ENCODE measurements around the gene GRID1.
A peak's percentile ranks its signal among the peaks of the same experiment; 100 is the strongest.

GRID1 gene

DNA sequence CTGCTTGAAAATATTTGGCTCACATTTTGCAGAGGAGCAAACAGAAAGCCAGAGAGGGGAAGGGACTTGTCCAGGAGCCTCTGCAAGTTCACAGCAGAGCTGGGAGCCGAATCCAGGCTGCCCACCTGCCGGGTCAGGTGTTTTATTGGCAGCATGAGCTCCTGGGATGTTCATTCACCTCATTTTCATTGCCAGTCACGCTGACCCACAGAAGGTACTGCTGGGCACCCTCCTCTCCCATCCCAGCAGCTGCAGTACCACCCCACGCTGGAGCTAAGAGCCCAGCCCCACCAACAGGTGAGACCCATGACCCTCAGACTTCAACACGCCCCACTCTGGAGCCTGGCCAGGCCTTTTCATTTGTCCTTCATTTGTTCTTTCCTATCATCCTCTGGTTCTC is 102.7 kb downstream of the GRID1 start:
- no peak for ATAC-seq

- no peak for ATAC-seq
These were observed 103.4 kb downstream of the GRID1 start for GRCh38 chr10:86263209-86263608.

DNA sequence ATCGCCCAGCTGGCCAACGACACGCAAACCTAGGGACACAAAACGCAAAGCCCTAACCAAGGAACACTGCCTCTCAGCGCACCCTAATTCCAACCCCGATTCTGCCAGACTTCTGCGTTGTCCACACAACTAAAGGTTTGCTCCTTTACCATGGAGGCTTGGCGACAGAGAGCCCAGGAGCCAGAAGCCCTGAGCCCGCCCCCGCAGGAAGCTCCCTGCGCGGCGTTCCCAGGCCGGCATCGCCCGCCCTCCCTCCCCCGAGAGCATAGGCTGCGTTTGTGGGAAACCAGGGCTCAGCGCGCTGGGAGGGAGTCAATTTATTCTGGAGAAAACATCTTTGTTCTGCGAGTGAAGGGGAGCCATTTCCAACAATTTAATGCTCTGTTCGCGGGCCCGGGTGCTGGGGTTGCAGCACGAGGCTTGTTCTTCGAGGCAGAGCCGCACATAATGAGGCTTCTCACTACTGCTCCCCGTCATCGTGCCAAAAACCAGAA is 103.9 kb downstream of the GRID1 start:
- ATAC-seq: no peak

DNA sequence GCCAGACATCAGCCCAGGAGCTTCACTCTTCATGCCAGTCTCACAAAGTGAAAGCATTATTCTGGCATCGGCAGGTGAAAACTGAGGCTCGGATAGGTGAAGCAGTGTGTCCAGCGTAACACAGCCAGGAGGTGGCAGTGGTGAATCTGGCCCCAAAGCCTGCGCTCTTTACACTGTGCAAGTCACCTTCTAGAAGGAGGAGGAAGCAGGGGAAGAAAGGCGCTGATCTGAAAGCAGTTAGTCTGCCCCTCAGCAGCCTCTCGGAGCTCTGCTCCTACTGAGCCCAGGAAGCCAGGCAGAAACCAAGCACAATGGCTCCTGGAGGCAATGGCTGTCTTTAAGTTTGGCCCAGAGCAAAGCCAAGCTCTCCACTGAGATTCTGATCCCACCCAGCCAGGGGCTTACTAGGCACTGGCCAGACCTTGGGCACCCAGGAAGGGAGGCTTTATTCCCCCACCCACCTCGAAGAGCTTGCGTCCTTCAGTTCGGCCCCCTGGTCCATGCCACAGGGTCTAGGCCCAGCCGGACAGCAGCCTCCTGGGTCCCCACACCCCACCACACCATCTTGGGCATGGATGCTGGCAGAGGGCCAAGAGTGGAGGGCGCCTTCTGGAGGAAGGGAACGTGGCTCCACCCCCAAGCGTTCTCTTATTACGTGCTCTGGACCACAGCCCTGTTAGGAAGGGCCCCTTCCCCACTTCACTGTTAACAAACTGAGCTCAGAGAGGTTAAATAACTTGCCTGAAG is 104.5 kb downstream of the GRID1 start:
- ATAC-seq: peak in 1 of 2 donors; percentile 18

- no peak for ATAC-seq
These were observed 105.1 kb downstream of the GRID1 start for GRCh38 chr10:86261470-86261869.

GRCh38 chr10:86260564-86260963 is 106.0 kb downstream of the GRID1 start:
- no peak for ATAC-seq

DNA sequence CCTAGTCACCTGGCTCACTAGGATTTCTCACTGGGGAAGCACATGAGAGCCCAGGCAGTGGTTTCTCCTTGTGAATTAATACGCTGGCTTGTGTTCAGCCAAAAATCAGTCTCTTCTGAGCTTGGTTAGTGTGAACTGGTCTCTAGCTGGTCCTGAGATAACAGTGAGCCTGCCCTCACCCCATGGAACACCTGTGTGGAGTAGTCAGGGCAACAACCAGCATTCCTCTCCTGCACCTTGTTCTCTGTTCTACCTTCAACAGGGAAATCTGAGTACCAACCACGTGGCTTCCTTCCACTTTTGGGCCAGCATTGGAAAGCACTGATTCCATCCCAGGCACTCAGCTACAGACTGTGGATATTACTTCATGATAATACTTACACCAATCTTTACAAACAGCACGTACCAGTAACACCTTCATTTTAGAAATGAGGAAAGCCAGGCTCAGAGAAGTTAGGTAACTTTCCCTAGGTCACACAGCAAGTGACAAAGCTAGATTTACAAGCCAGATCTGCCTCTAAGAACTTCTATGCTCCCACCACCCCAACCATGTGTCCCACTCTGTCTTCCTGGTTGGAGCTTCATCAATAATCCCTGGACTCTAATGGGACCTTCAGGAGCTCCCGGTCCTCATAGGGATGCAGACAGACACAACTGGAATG is 106.6 kb downstream of the GRID1 start:
- ATAC-seq: no peak

GRCh38 chr10:86258941-86259340 is 107.7 kb downstream of the GRID1 start:
- ATAC-seq: no peak

DNA sequence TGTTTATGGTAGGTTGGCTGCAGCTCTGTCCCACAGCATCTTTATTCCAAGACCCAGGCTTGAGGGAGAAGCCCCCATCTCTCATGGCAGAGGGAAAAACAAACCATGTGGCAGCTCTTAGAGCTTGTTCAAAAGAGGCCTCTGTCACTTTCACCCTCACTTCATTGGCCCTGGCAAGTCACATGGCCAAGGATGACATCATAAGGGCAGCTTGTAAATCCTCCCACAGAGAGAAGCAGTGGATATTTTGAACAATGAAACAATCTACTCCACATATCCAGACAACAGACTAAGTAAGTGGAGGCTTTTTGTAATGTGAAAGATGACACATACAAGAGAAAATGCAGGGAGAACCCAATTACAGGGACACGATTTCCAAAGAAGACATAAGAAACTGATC is 108.1 kb downstream of the GRID1 start:
- no peak for ATAC-seq

- no peak for ATAC-seq
These were observed 108.9 kb downstream of the GRID1 start for GRCh38 chr10:86257683-86258082.

- ATAC-seq: no peak
These were observed 109.8 kb downstream of the GRID1 start for GRCh38 chr10:86256690-86257315.

- ATAC-seq: no peak
These were observed 111.0 kb downstream of the GRID1 start for GRCh38 chr10:86255405-86256251.

DNA sequence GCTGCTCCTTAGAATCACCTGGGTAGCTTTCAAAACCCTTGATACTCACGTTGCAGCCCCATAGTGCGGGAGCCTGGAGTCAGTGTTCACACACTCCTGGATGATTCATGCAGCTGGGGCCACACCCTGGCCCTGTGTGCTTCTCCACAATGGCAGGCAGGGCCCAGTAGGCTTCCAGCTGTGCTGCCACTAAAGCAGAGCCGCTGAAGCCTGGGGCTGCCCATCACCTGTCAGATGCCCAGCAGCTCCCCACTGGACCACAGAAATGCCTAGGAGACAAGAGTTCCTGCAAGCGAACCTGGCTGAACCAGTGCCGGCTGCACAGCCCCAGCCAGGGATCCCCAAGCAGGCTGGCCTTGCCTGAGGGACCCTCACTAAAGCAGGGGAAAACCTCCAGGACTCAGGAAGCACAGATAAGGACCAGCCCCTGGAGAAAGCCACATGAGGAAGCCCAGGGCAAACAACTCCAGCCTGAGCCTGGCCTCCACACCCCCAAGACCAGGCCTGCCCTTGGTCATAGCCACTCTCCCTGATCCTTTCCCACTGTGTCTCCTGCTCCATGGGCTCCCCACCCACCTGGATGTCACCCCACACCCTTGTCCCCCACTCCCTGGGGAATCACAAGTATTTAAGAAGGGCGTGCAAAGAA is 111.9 kb downstream of the GRID1 start:
- peak in 1 of 2 donors; percentile 11 for ATAC-seq

- ATAC-seq: no peak
These were observed 112.5 kb downstream of the GRID1 start for GRCh38 chr10:86254081-86254480.

DNA sequence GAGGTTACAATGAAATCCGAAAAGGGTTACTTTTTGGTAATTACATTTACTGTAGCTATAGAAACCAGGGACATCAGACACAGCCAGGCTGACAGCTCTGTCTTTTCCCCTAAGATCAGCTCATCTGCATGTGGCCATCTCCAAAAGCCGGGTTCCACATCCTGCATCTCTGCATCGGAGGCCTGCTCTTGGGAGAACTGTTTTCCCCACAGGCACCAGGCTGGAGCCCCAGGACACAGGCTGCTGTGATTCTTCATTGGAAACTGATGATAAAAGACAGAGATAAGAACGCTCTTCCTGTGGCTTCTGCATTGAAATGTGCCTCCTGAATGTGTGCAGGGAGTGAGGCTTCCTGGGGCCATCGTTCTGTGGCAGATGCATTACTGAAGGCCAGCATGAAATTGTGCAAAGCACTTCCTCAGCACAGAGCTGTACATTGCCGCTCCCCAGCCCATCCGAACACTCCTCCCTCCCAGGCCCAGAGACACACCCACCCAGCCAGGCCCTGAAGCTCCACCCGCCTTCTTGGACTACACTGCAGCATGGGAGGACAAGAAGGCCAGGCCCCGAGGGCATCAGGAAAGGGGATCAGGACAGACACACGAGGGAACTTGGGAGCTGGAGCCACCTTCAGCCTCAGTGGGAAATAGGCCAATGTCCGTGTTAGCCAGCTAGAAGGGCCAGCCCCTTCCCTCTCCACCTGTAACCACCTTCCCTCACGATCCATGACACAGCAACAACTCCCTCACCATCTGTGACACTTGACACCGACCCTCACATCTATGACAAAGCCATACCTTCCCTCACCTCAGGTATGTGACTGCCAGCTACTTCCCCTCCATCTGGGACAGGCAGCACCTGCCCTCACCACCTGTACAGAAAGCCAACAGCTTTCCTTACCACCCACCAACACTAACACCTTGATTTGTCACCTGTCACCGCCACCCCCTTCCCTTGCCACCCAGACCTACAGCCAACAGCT is 113.2 kb downstream of the GRID1 start:
- ATAC-seq: no peak

- ATAC-seq: no peak
These were observed 114.0 kb downstream of the GRID1 start for GRCh38 chr10:86252556-86252955.

DNA sequence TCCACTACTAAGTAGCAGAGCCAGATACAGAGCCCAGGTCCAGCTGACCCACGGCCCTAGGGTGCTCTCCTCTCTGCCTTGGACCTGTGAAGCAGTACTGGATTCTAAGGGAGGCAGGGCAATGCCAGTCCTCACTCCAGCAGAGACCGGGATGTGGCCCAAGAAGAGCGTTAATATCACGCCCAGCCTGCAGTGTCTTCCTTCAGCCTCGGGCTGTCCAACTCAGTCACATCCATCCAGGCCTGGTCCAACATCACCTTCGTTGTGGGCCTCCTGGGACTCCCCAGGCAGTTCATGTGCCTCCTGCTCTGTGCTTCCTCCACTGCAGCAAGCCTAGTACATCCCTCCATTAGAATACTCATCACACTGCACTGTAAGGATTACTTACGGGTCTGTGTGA is 114.5 kb downstream of the GRID1 start:
- ATAC-seq: no peak

- ATAC-seq: no peak
These were observed 115.2 kb downstream of the GRID1 start for GRCh38 chr10:86251426-86251825.

- ATAC-seq: no peak
These were observed 116.2 kb downstream of the GRID1 start for GRCh38 chr10:86250399-86250798.

GRCh38 chr10:86249794-86250193 is 116.8 kb downstream of the GRID1 start:
- ATAC-seq: no peak

- ATAC-seq: no peak
These were observed 118.5 kb downstream of the GRID1 start for GRCh38 chr10:86248062-86248461.

Measured in activated CD4-positive, CD25-positive, alpha-beta regulatory T cell treated with anti-CD3 and anti-CD28 coated beads, Interleukin-2, amount 50 U/mL, for 24 hours (primary cell).